NCI-H748 treated with DMSO at 0.1 percent for 48 hours (cell line): ENCODE results near the gene PEPD.

Source experiments
- DNase-seq: peaks from one replicate; lab custom pipeline; 2025; lab: John Stamatoyannopoulos, UW

The PEPD gene

DNA sequence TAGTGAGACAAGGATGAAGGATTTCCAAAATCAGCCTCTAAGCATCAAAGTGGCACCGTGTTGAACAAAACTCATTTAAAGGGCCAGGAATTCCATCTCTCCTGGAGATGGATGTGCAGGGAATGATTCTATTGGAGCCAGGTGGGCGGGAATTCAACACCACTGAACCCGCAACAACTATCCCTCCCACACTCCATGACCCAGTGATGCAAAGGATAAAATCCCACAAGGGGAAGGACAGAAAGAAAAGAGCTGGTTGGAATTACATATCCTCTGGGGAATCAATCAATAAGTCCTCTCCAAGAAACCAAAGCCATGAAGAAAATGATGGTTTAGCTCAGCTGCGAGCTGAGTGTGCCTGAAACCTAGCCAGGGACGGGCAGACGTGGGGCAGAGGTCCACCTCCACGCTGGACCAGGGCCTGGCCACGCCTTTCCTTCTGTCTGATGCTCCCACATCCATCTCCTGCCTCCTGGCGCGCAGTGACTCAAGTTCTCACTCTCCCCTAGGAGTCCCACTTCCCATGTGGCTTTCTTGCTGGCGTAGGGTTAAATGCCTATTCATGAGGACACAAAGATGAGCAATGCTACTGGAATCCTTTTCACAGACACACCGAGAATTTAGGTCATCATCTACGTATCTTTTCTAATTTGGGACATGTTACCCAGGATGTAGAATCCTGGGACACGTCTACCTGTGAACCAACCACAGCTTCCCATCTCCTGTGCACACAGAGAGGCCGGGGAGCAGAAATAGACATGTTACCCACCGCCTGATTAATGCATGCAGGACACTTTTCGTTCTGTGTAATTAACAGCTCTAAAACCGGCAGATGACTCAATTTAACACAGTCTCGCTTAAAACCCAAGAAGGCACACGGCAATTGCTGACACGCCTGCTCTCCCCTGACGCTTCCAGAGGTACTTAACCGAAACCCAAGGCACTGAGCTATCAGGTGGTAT is 48.6 kb downstream of the PEPD start:
- DNase-seq: no peak

DNA sequence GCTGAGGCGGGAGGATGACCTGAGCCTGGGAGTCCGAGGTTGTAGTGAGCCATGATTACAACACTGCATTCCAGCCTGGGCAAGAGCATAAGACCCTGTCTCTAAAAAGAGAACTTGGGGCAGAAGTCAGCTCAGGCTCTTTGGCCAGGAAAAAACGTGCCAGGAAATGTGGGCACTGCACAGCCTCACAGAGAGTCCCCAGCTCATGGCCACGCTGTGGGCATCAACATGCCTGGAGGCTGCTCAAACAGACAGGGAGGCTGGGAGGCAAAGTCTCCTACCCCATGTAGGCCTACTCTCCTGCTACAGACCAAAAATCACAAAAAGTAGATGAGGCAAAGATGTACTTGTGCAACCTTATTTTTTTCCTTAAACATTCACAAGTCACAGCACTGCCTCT is 49.4 kb downstream of the PEPD start:
- no peak for DNase-seq

DNA sequence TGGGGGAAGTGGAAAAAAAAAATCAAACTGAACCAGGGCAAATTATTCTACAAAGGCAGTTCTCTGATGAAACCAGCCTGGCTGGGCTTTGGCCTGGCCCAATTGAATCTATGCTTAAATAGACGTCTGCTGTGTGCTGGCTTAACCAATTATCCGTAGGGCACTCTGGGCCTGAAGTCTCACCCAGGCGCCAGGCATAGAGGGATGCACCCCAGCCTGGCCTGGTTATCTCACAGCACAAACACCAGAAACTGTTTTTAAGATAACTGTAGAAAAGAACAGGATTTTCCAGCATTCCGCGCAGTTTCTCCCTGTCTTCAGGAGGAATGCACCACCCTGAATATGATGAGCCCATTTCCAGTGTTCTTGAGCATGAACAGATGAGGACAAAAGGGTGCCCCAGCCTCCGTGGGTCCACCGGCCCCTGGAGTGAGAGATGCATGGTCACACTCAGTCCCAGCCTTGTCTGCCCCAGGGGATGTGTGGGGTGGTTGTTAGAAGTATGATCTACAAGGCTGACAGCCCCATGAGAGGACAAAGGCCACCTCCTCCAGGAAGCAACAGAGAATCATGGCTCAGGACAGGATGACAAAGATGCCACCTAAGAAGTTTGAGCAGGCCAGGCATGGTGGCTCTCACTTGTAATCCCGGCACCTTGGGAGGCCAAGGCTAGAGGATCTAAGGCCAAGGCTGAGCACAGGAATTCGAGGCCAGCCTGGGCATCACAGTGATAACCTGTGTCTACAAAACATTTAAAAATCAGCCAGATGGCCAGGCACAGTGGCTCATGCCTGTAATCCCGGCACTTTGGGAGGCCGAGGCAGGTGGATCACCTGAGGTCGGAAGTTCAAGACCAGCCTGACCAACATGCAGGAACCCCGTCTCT is 50.2 kb downstream of the PEPD start:
- no peak for DNase-seq

DNA sequence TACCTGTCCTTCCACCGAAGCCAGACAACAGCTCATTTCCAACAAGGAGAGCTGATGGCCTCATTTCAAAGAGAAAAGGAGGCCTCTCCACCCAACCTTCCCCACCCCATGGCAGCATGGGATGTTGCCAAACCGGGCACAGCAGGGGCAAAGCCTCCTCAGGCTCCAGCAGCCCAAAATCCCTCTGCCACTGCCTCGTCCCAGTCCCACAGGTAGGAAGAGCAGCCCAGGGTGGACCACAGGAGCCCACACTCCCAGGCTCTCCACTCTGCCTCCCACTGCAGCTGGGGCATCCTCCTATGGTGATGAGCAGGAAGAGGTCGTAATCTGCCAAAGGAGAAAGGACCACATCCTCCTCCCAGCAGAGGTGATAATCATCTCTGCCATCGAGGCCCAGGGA is 50.9 kb downstream of the PEPD start:
- no peak for DNase-seq

DNA sequence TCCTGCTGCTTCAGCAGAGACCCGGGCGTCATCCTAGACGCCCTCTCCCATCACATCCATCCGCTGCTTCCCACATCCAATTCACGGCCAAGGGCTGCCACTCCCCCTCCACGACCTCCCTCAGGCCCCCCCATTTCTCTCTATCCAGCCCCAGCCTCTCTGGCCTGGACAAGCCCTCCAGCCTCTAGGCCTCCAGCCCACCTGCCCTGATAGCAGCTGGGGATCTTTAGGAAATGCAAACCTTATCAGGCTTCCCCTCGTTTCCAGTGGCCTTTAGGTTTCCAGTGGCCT is 51.6 kb downstream of the PEPD start:
- DNase-seq: no peak

DNA sequence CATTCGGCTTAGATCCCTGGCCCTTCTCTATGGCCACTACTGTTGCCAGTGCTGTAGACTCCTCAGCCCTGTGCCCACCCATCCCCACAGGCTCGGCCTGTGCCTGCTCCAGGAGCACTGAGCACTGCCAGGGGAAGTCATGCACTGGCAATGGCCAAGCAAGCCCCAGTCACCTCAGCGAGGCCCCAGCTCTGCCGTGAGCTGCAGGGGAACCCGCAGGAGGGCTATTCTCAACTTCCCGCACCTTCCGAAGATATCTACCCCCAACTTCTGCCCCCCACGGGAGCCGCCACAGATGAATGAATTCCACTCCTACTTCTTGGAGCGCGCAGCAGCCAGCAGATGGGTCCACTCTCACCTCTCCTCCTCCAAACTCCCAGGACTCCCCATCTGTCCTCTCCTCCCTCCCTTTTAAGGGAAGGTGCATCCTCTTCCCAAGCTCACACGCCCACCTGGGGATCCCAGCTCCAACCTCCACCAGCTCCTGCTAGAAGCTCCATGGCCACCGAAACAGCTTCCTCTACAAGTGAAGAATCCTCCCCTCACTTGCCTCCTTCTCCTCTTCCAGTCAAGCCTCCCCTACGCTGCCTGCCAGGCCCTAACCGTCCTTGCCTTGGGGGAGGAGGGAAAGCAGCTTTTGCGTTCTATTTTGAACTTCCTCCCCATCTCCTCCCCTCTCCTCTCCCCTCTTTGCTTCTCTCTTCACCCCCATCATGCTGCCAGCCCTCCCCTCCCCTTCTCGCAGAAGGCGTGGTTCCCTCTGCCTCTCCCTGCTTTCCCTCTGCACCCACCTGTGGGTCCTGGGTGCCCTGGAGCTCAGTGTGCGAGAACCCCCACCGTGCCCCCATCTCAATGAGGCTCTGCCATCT is 52.2 kb downstream of the PEPD start:
- DNase-seq: no peak

DNA sequence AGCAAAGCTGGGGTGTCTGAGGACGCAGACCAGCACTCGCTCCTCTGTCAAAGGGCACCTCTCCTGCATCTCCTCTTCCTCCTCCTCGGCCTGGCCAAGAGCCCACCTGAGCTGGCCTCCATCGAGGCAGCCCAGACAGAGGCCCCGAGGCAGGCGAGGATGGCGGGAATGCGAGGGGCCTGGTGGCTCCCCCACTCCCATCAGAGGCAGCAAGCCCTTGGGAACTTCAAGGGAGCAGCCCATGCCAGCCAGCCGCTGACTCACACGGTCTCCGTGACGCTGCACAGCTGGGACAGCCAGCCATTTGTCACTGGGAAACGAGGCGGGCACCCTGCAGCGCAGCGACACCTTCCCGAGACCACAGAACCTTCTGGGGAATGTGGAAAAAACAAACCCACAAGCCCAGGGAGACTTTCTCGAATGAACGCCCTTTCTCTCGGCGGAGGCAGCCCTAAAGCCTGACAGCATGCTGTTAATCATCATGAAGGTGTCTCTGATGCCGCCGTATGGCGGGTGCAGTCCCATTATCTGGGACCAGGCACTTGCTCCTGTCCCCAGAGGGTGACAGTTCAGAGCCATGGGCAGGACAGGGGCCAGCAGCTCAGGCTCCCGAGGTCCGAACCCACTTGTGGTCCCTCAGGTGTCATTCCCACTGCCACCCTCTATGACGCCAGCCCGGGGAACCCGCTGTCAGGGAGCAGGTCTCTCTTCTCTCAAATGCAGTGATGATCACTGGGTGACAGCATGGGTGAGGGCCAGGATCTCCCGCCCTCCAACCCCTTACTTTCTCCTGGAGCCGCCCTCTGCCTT is 53.0 kb downstream of the PEPD start:
- DNase-seq: no peak

DNA sequence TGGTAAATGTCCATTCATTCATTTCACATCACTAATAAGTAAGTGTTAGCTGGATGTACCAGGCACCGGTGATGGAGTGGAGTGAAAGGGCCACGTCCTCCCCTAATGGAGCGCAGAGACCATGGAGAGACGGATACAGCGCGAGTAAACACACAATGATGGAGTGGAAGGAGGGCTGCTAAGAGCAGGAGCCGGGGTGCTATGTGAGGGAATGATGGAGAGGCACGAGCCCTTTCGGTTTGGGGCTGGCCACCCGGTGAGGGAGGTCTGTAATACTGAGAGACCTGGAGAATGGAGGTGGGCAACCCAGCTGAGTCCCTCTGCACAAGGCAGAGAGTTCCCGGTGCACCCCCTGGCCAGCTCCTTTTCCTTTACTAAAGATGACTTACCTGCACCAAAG is 53.7 kb downstream of the PEPD start:
- DNase-seq: no peak

DNA sequence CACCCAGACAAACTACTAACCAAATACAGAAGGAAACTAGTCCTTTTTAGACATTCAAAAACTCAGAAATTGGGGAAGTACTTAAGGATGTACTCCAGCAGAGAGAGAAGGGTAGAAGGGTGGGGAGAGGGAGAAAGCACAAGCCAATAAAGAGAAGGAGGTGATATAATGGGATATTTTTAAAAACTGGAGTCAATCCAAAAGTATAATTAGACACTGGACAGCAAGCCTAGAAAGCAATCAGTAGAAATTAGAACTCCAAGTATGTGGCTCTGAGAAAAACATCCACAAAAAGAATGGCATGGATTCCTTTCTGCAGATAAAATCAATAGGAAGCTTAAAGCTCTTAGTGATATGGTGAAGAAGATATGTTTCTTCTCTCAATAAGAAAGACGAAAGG is 55.8 kb downstream of the PEPD start:
- DNase-seq: no peak

DNA sequence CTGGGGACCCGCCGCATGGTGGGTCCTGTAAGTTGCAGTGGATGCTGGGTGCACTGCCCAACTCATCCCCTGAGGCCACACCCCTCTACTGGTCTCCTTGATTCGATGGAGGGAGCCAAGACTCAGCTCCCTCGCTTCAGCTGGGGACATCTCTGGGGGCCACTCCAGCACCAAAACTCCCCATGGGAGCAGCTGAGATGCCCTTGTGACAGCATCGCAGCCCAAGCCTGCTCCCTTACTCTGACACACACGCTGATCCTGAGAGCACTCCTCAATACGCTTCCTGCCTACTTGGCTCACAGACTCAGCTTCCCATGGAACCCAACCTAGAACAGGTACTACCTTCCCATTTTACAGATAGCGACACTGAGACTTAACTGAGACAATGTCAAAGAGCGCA is 56.2 kb downstream of the PEPD start:
- no peak for DNase-seq

DNA sequence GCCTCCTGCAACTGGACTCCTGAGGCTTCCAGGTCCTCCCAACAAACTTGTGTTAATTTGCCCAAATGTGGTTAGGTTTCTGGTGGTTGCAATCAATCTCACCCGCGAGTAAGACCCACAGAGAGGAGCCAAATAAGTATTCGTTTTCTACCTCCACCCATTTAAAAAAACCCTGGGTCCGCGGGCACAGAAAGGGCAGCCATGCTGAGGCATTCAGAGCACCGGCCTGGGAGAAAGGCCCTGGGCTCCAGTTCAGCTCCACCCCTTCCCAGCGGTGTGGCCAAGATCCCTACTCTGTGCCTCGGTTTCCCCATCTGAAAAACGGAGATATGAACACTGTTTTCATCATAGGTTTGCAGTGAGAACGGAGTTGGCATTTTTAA is 56.9 kb downstream of the PEPD start:
- DNase-seq: no peak

DNA sequence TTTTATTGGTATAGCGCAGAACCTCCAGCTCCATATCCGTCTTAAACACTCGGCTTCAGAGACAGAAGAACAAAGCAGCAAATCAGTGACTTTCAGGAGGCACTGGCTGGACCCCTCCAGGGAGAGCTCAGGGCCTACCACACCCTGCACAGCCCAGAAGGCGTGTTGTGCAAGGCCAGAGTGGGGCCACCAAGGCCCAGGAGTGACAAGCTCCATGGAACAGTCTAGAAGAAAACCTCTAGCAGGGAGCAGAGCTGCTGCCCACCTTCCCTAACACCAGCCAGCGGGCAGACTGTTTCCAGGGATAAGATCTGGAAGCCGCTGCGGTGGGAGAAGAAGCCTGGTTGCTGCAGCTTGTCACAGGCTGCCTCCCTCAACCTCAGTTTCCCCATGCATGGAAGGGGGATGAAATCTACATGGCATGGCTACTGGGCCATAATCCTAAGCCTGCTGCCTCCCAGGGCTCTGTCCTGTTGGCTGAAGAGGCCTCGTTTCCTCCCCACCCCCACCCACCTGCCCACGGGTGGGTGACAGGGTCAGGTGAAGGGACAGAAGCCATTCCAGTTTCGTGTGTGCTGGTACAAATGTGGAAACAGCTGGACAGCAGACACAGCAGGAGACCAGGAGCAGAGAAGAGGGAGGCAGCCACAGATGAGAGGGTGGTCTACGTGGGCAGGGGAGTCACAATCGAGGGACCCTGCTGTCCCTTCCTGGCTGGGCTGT is 57.4 kb downstream of the PEPD start:
- DNase-seq: no peak

DNA sequence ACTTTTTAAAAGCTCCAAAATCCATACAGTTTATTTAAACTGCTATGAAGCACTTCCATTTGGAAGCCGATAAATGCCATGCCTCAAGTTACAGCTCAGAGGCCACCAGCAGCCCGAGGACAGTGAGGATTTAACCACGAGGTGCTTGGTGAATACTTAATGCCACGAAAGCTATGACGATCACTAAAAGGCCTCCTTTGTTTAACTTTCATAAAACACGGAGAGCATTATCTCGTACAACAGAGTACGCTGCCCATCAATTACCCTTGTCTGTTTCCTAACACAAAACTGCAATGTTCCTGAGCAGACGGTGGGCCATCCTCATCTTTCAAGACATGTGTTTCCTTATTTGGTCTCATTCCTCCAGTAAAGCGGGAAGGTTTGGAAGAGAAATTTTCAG is 58.4 kb downstream of the PEPD start:
- no peak for DNase-seq

DNA sequence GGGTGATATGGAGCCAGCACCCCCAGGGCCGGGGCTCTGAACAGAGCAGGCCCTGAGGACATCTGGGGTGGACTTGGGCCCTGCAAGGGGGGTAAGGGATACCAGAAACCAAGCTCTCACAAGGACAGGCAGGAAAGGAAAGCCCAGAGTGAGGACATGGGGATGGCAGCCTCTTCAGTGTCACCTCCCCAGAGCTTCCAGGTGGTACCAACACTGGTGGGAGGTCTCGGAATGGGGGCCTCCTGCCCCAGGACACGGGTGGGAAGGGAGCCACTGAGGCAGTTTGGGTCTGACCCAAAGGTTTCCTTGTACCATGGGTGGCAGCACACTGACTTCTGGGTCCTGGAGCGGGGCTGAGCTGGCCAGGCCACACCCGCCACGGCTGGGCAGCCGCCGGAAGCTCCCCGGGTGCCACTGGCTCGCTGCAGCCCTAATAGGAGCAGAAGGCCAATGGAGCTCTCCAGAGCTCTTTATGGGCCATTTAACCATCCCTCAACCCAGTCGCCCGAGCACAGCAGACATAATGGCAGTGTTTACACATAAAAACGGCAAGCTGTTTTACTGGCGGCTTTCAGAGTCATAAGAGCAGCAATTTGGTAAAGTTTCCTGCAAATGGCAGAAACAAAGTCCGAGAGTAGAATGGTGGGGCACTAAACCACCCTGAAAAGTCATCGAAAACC is 59.3 kb downstream of the PEPD start:
- DNase-seq: no peak

DNA sequence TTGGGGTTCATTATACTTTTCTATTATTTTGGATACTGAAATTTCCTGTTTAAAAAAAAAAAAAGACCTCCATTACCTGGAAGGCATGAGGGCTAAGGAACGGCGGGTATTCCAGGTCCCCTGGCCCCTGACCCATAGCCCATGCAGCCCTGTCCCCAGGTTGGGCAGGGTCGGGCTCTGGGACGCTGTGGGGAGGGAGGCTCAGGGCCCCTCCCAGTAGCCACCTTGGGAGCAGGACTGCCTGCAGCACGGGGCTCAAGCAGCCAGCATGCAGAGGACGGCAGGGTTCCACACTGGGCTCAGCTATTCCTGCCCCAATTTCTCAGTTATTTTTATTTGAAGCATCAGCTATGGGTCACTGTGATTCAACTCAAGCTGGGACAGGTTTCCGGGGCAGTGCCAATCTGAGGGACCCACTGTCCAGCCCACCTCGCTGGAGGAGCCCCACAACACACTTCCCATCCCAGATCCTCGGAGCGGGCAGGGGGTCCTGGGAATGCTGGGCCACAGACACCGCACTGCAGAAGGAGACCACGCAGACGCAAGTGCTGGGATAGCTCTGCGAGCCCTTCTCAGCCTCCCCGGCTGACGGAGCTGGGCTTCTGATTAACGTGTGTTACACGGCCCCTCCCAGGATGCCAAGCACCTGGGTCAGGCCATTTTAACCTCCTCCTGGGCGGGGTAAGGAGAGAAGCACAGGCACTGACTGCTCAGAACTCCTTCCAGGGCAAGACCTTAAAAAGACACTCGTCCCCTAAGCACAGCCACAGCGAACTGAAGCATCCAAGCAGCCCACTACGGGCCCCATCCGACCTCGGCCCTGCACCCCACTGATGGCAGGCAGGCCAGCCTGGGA is 60.1 kb downstream of the PEPD start:
- no peak for DNase-seq

DNA sequence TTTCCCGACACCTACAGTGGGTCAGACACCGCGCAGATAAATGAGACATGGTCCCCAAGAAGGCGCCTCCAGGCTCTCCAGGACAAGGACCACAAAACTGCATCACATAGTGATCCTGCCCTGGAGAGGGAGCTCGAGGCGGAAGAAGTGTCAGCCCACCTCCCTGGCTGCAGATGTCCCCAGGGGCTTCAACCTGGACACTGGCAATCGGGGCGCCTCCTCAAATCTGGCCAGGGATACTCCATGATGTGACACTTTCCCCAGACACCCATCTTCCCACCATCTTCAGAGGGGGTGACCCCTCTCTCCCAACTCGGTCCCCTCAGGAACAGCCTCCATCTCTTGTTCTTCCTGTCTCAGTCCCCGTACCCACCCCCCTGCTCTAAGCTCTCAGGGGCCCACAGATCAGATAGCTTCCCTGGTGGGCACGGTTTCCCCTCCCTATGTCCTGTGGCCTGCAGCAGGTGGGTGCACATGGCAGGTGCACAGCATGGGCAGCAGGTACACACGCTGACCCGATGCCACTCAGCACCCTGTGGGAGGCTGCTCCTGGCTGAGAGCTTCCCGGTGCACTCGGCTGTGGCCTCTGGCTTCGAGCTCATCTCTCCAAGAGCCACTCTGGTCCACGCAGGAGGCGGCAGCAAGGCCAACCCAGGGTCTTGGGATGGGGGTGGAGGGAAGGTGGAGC is 61.2 kb downstream of the PEPD start:
- no peak for DNase-seq

DNA sequence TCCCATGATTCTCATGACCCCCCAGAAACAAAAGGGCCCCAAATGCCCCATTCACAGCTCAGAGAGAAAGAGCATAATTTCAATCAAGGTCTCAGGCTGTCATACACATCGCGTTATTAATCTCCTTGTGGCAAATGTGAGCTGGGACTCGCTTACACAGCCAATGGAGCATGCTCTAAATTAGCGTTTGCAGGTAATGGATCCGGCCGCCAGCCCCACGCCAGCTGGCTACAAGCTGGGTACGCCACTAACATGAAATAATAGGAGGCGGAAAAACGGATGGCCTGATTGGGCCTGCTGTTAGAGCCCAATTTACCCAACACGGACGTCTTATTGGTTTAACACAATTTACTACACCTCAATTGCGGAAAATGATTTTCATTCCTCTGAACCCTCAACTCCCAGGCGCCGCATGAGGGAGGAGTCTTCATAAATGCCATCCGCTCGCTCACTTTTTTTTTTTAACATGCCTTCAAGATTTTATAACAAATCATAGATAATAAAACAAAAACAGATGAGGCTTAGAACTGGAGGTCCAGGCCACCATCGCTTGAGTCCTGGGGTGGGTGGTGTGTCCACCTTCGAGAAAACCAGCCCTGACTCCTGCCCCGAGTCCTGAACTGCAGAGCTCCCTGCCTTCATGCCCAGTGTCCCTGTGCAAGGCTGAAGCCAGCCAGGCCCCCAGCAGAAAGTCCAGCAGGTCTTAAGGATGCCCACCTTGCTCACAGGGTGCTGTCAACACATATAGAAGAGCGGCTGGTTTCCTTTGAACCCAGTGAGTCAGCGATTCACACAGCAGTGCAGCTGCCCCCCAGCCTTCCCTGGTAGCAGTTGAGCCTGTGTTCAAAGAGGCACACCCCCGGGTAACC is 62.1 kb downstream of the PEPD start:
- no peak for DNase-seq

DNA sequence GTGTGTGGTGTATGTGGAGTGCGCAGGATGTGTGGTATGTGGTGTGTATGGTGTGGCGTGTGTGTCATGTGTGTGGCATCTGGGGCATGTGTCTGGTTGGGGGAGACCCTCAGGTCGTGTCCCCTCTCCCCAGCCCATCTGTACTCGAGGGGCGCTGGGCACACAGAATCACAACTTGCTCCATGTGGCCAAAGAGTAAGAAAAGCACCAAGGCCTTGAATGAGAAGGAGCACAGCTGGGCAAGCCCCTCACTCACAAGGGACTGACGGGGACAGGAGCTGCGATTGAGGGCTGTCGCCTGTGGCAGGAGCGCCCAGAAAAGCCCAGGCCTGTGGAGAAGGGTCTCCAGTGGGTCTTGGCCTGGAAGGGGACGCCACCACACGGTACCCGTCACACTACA is 62.8 kb downstream of the PEPD start:
- no peak for DNase-seq
